DMS114 treated with DMSO at 0.1 percent for 48 hours (cell line): ENCODE data around the gene RPS6KA4.
"Not testable (repeated sequence)": the region's sequence is repeated elsewhere in the genome, so short reads cannot be mapped to it uniquely, and the experiment has no call there.

Source experiments
- DNase-seq: peaks from one replicate; lab custom pipeline; 2025; ENCODE audit not compliant: unreplicated experiment; lab: John Stamatoyannopoulos, UW

The RPS6KA4 gene

DNA sequence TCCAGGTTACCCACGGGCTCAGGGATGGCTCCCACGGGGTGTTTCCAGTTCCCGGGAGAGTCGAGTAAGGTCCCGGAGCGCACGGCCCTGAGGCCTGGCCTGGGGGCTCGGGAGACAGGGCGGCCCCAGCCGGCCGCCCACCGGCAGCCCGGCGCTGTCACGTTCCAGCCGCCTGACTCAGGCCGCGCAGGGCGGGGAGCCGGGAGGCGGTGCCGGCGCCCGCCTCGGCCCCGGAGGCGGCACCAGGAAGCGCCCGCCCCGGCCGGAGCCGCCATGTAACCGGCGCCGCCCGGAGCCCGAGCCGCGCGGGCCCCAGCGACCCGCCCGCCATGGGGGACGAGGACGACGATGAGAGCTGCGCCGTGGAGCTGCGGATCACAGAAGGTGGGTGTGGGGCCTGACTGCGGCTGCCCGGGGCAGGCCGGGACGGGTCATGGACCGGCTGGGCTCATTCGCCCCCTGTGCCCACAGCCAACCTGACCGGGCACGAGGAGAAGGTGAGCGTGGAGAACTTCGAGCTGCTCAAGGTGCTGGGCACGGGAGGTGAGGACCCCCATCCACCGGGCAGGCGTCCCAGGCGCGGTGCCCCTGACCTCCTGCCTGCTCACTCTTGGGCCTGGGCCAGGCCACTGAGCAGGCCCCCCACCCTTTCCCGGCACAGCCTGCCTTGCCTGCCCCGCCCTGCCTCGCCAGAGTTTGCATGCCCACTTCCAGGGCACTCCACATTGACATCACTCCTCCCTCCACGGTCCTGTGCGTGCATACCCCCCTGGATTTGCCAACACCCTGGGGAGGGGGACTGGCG, at the start of gene RPS6KA4:
Gene RPS6KA4 (plus strand): TSS at position 256 of the 805 bp plus-strand sequence. CDS start 74 bp downstream, at position 330.
- DNase-seq, result no peak

DNA sequence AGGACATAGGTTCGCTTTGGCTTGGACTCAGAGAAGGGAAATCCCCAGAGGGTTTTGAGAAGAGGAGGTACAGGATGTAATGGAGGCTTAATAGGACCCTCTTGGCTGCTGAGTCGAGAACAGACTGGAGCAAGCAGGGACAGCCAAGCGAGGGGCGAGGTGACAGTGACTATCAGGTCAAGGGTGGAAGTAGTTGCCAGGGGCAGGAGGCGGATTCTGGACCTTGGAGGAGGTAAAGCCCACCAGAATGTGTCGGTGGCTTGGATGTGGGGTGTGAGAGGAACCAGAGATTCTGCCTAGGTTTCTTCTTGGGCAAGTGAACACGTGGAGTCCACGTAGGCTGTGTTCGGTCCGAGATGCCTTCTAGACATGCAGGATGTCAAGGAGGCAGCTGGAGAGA, 46.0 kb upstream of the RPS6KA4 start:
- no peak for DNase-seq

DNA sequence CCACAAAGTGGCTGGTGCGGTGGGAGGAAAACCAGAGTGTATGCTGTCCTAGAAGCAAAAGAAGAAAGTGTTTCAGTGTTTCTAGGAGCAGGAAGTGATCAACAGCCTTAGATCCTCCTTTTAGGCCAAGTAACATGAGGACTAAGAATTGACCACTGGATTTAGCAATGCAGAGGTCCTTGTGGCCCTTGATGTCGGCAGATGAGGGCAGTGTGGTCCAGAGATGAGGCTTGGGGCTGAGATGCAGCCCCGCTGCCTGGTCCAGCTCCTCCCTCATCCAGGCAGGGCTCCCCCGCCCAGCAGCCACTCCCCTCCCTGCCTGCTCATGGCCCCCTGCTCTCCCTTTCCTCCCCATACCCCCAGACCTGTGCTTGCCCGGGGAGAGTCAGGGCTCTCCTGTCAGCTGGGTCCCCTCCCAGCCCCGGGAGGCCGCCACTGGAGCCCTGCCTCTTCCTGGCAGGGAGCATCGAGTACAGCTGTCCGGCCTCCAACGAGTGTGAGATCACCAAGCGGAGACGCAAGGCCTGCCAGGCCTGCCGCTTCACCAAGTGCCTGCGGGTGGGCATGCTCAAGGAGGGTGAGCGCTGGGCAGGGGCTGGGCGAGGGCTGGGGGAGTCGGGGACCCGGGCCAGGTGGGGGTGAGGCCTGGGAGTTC, 45.3 kb upstream of the RPS6KA4 start:
- no peak for DNase-seq

DNA sequence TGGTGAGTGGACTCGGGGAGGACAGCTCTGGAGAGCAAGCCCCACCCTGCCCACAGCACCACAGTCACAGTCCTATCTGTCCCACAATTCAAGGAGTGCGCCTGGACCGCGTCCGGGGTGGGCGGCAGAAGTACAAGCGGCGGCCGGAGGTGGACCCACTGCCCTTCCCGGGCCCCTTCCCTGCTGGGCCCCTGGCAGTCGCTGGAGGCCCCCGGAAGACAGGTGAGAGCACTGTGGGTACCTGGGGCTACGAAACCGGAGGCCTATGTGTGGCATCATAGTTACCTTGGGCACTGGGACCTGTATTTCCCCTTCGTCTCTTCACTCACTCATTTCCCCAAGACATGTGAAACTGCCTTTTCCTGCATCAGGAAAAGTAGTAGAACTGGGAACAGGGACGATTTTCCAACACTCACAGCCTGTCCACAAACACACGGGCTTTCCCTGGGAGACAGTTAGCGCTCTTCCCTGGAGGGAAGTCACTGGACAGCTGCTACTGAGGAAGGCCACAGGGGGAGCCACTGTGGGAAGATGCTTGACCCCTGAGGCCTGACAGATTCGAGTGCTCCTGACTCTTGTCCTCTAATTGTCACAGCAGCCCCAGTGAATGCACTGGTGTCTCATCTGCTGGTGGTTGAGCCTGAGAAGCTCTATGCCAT, 44.7 kb upstream of the RPS6KA4 start:
- no peak for DNase-seq

DNA sequence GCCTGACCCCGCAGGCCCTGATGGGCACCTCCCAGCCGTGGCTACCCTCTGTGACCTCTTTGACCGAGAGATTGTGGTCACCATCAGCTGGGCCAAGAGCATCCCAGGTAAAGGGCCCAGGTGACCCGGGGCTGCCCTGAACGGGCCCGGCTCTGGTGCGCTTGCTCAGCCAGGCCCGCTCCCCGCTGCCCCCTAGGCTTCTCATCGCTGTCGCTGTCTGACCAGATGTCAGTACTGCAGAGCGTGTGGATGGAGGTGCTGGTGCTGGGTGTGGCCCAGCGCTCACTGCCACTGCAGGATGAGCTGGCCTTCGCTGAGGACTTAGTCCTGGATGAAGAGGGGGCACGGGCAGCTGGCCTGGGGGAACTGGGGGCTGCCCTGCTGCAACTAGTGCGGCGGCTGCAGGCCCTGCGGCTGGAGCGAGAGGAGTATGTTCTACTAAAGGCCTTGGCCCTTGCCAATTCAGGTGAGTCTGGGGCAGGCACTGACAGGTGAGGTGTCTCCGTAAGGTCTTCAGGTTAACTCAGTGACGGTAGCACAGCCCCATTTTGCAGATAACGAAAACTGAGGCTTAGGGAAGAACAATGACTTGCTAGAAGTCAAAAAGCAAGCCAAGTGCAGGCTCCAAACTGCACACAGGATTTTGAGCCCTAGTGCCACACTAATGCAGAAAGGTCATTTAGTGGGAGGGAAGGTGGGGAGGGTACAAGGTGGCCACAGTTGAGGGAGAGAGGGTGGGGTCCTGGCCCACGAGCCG, 44.0 kb upstream of the RPS6KA4 start:
- DNase-seq, result no peak

DNA sequence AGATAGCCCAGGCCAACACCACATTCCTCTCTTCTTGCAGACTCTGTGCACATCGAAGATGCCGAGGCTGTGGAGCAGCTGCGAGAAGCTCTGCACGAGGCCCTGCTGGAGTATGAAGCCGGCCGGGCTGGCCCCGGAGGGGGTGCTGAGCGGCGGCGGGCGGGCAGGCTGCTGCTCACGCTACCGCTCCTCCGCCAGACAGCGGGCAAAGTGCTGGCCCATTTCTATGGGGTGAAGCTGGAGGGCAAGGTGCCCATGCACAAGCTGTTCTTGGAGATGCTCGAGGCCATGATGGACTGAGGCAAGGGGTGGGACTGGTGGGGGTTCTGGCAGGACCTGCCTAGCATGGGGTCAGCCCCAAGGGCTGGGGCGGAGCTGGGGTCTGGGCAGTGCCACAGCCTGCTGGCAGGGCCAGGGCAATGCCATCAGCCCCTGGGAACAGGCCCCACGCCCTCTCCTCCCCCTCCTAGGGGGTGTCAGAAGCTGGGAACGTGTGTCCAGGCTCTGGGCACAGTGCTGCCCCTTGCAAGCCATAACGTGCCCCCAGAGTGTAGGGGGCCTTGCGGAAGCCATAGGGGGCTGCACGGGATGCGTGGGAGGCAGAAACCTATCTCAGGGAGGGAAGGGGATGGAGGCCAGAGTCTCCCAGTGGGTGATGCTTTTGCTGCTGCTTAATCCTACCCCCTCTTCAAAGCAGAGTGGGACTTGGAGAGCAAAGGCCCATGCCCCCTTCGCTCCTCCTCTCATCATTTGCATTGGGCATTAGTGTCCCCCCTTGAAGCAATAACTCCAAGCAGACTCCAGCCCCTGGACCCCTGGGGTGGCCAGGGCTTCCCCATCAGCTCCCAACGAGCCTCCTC, 43.1 kb upstream of the RPS6KA4 start:
- not testable (repeated sequence) for DNase-seq

DNA sequence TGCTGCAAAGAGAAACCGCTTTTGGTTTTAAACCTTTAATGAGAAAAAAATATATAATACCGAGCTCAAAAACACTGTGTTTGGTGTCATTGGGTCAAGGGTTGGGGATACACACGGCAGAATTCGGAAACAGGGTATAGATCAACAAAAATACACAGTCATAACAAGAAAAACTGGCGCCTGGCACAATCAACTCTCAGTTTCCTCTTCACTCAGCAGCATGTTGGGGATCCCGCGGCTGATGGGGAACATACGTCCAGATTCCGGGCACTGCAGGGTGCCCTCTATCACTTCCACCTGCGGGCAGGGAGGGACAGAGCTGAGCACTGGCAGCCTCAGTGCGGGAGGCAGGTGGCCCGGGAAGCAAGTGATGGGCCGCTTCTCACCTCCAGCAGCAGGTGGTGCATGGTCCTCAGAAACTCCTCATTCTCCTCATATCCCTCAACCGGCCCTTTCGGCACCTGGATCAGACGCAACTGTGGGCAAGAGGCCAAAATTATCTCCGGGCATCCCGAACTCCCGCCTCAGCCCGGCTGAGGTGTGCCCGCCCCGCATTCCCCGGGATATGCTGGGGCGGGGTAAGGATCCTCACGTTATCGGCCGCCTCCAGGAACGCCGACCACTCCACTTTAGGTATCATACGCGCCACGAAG, 42.2 kb upstream of the RPS6KA4 start:
- DNase-seq, result no peak

DNA sequence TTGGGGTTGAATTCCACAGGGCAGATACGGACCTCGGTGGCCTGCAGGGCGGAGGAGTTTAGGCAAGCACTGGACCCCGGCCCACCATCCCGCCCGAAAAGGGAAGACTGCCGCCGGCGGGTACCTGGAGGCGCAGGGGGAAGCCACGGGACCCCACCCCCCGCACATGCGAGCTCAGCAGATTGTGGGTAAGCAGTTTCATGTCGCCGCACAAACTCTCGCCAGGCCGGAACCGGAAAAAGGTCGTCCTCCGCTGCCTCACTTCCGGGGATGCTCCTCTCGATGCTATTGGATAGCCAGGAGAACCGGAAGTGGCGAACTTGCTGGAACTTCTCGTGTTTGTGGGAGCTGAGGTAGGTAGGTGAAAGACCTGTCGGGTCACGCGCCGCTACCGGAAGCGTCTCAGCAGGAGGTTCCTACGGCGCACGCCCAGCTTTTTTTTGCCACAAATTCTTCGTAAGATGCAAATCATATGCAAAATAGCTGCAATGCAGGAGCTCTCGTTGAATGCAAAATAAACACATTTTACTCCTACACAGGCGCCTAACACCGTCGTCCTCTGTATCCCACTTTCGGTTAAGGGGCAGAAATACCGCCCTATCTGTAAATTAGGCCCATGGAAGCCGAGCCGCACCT, 41.5 kb upstream of the RPS6KA4 start, which contains the start of gene TRMT112:
Gene TRMT112 (minus strand): TSS at position 235 of the 636 bp plus-strand sequence. CDS start 33 bp downstream, at position 202.
- DNase-seq, result peak; percentile 96

DNA sequence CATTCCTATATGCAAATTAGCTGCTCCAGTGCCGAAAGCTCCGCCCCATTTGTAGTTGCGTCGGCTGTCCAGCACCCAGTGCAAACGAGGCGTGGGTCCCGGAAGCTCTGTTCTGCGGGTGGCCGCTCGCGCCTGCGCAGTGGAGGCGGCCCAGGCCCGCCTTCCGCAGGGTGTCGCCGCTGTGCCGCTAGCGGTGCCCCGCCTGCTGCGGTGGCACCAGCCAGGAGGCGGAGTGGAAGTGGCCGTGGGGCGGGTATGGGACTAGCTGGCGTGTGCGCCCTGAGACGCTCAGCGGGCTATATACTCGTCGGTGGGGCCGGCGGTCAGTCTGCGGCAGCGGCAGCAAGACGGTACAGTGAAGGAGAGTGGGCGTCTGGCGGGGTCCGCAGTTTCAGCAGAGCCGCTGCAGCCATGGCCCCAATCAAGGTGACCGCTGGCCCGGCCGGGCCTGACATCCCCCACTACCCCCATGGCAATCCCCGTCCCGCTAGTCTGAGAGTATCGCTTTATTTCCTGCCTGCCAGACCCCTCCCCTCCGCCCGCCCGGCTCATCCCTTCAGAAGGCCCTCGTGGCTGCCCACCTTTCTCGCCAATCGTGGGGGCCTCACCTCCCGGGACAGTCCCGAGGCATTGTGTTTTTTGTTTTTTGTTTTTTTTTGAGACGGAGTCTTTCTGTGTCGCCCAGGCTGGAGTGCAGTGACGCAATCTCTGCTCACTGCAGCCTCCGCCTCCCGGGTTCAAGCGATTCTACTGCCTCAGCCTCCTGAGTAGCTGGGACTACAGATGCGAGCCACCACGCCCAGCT, 40.8 kb upstream of the RPS6KA4 start, which contains the start of gene PRDX5:
Gene PRDX5 (plus strand): TSS at position 161 of the 805 bp plus-strand sequence. CDS start 95 bp downstream, at position 256.
- peak; percentile 93 for DNase-seq

DNA sequence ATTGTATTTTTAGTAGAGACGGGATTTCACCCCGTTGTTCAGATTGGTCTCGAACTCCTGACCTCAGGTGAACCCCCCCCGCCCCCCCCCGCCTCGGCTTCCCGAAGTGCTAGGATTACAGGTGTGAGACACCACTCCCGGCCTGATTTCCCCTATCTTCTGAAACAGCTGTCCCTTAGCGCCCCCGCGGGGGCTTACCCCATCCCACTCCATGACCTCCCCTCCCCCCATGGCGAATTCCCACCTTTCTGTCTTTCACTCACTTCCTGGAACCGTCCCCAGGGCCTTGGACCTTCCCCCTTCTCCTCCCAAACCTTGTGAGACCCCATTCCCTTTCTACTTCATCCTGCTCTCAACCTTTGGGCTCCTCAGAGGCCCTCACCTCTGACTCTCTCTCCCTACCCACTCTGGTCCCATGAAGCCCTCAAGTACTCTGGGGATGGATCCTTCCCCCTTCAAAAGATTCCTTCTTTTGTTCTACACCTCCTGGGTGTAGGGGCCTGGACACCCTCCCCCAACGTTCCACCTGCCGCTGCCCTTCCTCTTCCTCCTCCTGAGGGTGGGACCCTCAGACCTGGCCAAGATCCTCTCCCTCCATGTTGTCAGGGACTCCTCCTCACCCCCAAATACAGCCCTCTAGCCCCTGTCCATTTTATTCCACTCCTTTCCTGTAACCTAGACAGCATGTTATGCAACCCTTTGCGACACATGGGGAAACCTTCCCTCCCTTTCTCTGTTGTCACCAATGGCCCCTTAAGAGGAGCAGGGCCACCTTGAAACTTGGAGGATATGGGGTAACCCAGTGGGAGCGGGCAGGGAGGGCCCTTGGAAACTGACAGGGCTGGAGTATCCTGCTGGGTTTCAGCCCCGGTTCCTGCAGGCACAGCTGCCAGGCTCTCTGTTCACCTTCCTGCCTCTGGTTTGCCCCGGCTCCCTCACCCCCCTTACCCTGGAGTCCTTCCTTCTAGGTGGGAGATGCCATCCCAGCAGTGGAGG, 39.9 kb upstream of the RPS6KA4 start:
- DNase-seq, result no peak

DNA sequence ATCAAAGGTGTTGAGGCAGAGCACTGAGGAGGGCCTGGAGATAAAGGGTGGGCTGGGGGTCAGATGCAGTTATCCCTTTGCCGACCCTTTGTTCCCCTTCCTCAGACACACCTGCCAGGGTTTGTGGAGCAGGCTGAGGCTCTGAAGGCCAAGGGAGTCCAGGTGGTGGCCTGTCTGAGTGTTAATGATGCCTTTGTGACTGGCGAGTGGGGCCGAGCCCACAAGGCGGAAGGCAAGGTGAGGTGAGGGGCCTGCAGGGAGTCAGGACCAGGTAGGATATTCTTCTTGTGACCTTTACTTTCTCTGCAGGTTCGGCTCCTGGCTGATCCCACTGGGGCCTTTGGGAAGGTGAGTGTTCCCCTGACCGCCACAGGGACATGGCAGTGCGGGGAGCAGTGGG, 38.4 kb upstream of the RPS6KA4 start:
- DNase-seq, result no peak

DNA sequence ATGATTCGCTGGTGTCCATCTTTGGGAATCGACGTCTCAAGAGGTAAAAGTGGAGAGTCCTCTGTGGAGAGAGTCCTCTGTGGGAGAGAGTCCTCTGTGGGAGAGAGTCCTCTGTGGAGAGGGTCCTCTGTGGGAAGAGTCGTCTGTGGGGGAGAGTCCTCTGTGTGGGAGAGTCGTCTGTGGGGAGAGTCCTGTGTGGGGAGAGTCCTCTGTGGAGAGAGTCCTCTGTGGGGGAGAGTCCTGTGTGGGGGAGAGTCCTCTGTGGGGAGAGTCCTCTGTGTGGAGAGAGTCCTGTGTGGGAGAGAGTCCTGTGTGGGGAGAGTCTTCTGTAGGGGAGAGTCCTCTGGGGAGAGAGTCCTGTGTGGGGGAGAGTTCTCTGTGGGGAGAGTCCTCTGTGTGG, 37.9 kb upstream of the RPS6KA4 start:
- DNase-seq, result no peak

DNA sequence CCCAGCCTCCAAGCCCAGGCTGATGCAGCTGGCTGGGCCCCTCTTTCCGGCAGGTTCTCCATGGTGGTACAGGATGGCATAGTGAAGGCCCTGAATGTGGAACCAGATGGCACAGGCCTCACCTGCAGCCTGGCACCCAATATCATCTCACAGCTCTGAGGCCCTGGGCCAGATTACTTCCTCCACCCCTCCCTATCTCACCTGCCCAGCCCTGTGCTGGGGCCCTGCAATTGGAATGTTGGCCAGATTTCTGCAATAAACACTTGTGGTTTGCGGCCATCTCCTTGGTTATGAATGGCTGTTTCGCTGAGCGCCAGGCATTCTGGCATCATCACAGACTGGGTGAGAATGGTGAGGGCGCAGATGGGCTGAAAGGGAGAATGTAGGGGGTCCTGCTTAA, 37.4 kb upstream of the RPS6KA4 start:
- no peak for DNase-seq

DNA sequence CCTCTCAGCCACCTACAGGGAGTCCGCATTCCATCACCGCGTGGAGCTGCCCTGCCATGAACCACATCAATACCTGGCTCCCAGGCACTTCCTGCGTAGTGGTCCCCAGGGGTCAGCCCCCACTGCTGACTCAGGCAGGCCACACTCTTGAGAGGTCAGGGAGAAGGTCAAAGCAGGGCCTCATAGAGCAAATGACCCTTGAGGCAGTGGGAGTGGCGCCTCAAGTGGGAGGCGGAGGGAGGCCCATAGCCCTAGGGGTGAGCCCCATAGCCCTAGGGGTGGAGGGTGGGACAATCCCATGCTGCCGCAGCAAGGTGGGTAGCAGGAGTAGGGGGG, 36.1 kb upstream of the RPS6KA4 start:
- DNase-seq, result no peak

DNA sequence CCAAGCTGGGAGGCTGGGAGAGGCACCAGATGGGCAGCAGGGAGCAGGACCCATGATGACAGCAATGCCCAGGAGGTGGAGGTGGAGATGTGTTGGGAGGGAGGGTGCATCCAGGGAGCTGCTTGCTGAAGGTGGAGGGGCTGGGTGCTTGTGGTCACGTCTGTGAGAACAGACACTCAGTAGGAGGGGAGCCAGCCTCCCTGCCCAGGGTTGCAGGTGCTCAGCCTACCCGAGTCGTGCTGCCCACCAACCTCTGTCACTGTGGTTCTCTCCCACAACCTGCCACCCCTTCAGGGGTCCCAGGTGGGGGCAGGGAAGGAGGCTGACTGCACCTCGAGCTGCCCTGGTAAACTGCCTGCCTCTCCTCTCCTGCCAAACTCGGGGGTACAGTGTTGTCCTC, 35.6 kb upstream of the RPS6KA4 start:
- DNase-seq, result no peak

DNA sequence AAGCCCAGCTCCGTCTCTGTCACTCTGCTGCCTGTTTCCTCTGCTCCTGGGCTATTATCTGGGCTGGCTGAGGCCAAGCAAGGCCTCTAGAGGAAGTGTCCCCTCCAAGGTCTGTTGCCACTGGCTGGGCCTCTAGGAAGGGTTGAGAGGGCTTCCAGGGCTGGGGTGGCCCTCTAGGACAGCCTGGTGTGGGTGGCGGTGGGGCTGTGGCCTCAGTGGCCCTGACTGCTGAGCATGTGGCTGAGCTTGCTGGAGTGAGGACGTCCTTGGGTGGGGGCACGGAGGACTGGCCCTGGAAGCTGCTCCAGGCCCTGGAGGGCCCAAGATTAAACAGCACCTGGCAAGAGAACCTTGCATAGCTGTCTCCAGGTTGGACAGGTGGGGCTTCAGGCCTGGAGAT, 35.0 kb upstream of the RPS6KA4 start:
- DNase-seq, result not testable (repeated sequence)
